Fibroblast of mammary gland (primary cell): Measurements from ENCODE around the gene LRMDA.

ENCODE experiments used
- DNase-seq: peaks from one replicate; pipeline ENCODE4 v3.0.0-alpha.2; 2010; ENCODE audit warnings: low read depth
- H3K4me3 ChIP-seq: 2 replicates; pipeline ENCODE4 v1.5.1; 2011; ENCODE audit warnings: low read depth, mild to moderate bottlenecking, low read length, moderate library complexity; ENCODE audit not compliant: control insufficient read depth
- CTCF ChIP-seq: conservative IDR thresholded peaks from 2 replicates; pipeline ENCODE4 v1.5.1; 2011; ENCODE audit warnings: low read depth, low read length, inconsistent platforms; ENCODE audit not compliant: control insufficient read depth, insufficient read depth

The LRMDA gene

DNA sequence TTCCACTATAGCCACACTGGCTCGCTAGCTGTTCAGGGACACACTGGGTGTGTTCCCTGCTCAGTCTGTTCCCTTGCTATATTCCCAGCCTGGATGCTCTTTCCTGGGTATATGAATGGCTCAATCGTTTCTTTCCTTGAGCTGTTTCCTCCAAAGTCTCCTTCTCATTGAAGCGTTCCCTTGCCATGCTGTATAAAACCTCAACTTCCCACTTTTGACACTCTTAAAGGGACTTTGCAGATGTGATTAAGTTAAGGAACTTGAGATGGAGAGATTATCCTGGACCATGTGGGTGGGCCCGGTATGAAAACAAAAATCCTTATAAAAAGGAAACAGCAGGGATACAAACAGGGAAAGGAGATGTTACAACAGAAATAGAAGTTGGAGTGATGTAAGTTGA, 973.1 kb downstream of the LRMDA start:
- no peak for DNase-seq
- no peak overlapping the region for H3K4me3 ChIP-seq
- no peak for TF ChIP-seq CTCF

- TF ChIP-seq CTCF: no peak
- H3K4me3 ChIP-seq: no peak overlapping the region
- DNase-seq: peak; percentile 12
Measured at GRCh38 chr10:76405922-76406321, 974.5 kb downstream of the LRMDA start.

DNA sequence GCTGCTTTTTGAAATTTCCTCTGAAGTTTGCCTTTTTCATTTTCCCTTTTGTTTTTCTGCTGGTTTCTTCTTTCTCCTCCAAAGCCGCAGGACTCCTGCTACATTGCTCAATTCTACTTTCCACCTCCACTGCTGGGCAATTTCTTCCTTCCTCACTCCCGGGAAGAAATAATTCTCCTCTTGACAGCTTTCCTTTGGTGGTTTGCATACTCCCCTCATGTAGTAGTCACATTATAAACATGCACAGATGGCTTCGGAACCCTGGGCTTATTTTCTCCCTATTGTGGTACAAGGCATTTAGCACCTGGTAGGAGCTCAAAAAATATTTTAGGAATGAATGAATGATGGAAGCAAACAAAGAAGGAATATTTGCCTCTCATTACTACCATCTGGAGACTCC, 977.2 kb downstream of the LRMDA start:
- no peak overlapping the region for H3K4me3 ChIP-seq
- DNase-seq: peak; percentile 65
- TF ChIP-seq CTCF: no peak

DNA sequence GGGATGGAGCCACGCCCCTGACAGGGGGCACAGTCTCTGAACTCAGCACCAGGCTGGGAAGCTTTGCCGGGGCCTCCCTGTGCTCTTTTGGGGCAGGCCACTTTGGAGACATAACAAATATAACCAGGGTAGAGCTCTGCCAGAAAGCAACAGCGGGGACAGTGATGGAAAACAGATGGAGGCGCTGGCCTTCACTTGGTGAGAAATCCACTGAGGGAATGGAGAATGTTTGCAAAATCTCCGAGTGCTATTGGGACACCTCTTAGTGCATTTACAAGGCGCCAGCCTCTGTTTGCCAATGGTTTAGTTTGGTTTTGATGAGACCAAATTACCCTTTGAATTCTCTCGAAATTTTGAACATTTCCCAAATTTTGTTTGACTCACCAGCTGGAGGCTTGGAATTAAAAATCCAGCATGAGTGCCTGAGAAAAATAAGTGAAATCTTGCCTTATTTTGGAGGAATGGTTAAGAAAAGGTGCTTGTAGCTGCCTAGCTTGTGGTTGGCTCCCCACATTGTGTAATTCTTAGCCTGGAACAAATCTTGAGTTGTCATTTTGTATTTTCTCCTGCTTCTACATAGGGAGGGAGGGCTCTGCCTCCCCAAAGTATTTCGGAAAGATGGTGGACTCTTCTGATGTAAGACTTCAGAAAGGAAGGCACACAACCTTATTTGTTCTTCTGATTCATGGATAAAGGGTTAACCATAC, 980.5 kb downstream of the LRMDA start:
- no peak overlapping the region for H3K4me3 ChIP-seq
- DNase-seq: peak; percentile 80
- TF ChIP-seq CTCF: no peak

DNA sequence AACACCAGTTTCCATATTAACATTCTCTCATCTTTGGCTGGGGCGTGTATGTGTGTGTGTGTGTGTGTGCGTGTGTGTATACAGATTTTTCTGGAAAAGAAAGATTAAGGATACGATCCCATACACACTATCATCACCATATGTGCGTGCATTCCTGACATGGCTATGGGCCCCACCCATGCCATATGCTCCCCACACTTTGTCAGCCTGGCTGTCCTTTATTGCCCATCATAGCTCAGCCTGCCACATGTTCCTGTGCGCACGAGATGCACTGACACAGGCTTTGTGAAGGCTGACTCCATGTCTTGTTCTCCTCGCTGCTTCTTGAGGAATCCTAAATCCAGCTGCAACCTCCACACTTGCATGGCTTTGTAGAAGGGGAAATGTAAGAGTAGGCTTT, 984.1 kb downstream of the LRMDA start:
- DNase-seq: no peak
- H3K4me3 ChIP-seq: no peak overlapping the region
- TF ChIP-seq CTCF: no peak

DNA sequence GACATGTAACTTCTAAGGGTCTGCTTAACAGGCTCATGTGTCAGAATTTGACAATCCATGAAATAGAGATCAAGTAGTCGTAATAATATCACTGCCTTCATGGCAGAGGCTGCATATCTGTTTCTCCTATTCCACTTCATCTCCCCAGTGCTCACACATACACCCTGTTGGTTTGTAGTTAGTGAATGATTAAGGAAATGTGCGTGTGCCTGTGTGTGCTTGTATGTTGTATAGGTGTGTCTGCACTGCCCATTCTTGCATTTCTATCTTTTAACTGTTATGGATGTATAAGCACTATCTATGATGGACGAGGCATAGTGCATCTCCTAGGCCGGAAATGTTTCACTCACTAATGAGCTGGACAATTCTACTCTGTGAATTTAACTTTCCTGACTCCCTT, 985.2 kb downstream of the LRMDA start:
- H3K4me3 ChIP-seq: no peak overlapping the region
- no peak for DNase-seq
- no peak for TF ChIP-seq CTCF

GRCh38 chr10:76420725-76421124, 989.3 kb downstream of the LRMDA start:
- DNase-seq: no peak
- no peak for TF ChIP-seq CTCF
- H3K4me3 ChIP-seq: no peak overlapping the region
